HPDE6-E6E7 (cell line): ENCODE results near the gene CRYBA2.

Experiments
- DNase-seq: peaks from one replicate; pipeline ENCODE4 v3.0.0; 2011; ENCODE audit warnings: missing footprints; ENCODE audit errors: extremely low spot score

The CRYBA2 gene

GRCh38 chr2:218956039-218956438, 37.2 kb downstream of the CRYBA2 start:
- no peak for DNase-seq

DNA sequence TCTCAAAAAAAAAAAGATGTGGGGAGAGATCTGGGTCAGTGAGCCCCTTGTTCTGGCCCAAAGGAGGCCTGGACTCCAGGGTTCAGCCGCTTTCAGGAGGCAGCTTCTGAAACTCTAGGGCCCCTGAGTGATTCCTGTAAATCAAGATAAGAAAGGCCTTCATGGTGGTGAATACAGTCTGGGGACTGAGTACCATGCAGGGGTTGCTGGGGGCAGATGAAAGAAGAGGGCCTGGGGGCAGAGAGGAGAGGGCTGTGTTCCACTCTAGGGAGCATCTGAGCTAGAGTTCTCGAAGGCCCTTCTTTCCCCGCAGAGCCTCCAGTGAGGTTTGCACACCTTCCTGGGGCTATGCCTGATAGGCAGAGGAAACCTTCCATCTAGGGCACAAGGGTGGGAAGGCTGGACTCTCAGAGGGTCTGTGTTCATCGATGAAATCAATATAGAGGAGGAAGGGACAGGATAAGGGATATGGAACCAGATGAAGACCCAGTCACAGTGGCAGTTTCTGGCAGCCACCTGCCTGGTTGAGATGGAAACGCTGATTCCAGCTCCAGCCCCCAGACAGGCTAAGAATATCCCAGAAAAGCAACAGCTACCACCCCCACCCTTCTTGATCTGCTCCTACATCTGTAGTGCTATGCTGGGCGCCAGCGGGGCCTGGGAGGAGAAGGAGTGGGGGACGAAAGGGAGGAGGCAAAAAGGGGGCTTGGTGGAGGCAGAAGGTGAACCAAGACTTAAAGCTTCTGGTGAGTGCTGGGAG, 38.5 kb downstream of the CRYBA2 start:
- no peak for DNase-seq

DNA sequence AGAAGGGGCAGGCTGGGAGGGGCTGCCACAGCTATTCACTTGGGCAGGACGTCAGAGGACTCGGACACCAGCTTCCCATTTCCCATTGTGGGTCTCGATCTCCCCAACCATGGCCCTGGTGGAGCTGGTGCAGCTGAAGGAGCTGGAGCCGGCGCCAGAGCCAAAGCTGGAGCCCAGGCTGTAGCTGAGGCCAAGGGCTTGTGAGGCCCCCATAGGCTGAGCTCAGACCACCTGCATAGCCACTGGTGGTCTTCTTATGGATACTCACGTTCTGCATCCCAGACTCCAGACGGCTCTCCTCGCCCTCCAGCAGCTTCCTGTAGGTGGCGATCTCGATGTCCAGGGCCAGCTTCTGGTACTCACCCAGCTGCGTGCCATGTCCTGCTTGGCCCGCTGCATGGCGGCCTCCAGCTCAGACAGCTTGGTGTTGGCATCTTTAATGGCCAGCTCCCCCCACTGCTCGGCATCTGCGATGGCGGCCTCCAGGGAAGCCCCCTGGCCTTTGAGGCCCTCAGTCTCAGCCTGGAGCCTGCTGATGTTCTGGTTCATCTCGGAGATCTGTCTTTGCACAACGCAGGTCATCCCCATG, 39.8 kb downstream of the CRYBA2 start:
- no peak for DNase-seq

- DNase-seq = no peak
Measured at GRCh38 chr2:218952160-218952559, 41.1 kb downstream of the CRYBA2 start.

GRCh38 chr2:218946621-218947020, 46.6 kb downstream of the CRYBA2 start:
- DNase-seq = no peak

GRCh38 chr2:218944759-218945404, 48.3 kb downstream of the CRYBA2 start:
- no peak for DNase-seq
